ENCODE data around the gene EXTL2.

The EXTL2 gene

DNA sequence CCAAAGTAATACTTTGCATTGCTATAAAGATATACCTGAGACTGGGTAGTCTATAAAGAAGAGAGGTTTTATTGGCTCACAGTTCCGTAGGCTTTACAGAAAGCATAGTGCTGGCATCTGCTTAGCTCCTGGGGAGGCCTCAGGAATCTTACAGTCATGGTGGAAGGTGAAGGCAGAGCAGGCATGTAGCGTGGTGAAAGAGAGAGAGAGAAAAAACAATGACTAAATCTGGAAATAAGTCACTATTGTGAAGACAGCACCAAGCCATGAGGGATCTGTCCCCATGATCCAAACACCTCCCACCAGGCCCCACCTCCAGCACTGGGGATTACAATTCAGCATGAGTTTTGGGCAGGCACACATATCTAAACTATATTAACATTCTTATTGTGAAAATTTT lies 31.6 kb upstream of the EXTL2 start:
- no peaks in the 10 kb centered on the region for H3K36me3 ChIP-seq
- H3K4me3 ChIP-seq (ENCODE audit: low read depth, low read length), result no peak overlapping the region
- no peak for DNase-seq
- TF ChIP-seq, protein P1, sequence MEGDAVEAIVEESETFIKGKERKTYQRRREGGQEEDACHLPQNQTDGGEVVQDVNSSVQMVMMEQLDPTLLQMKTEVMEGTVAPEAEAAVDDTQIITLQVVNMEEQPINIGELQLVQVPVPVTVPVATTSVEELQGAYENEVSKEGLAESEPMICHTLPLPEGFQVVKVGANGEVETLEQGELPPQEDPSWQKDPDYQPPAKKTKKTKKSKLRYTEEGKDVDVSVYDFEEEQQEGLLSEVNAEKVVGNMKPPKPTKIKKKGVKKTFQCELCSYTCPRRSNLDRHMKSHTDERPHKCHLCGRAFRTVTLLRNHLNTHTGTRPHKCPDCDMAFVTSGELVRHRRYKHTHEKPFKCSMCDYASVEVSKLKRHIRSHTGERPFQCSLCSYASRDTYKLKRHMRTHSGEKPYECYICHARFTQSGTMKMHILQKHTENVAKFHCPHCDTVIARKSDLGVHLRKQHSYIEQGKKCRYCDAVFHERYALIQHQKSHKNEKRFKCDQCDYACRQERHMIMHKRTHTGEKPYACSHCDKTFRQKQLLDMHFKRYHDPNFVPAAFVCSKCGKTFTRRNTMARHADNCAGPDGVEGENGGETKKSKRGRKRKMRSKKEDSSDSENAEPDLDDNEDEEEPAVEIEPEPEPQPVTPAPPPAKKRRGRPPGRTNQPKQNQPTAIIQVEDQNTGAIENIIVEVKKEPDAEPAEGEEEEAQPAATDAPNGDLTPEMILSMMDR (IDR thresholded peaks at IDR 0.05; ENCODE audit: low read depth, low read length), result no peak
- no peak overlapping the region for H3K27ac ChIP-seq
- no peaks in the 10 kb centered on the region for H3K9me3 ChIP-seq (ENCODE audit: severe bottlenecking)
- H3K27me3 ChIP-seq (ENCODE audit: insufficient read depth, low read depth, severe bottlenecking), result no peaks in the 10 kb centered on the region

DNA sequence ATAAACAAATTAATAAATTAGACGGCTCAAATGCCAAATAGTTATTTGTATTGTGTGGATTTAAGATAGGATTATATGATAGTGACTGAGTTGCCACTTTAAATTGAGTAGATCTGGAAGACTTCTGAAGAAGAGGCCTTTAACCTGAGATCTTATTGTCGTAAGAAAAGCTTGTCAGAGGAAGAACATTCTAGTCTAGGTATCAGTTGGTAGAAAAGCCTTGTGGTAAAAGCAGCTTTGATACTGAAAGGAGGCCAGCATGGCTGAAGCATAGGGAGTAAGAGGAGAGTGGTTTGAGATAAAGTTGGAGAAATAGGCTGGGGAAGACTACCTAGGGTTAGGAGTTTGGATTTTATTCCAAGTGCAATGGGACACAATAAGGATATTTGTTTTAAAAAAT lies 30.3 kb upstream of the EXTL2 start:
- H3K27me3 ChIP-seq (ENCODE audit: insufficient read depth, low read depth, severe bottlenecking), result no peaks in the 10 kb centered on the region
- no peak for DNase-seq
- no peaks in the 10 kb centered on the region for H3K9me3 ChIP-seq (ENCODE audit: severe bottlenecking)
- no peak overlapping the region for H3K27ac ChIP-seq
- no peak overlapping the region for H3K4me3 ChIP-seq (ENCODE audit: low read depth, low read length)
- no peaks in the 10 kb centered on the region for H3K36me3 ChIP-seq
- TF ChIP-seq, protein P1 (IDR thresholded peaks at IDR 0.05; ENCODE audit: low read depth, low read length), result no peak

DNA sequence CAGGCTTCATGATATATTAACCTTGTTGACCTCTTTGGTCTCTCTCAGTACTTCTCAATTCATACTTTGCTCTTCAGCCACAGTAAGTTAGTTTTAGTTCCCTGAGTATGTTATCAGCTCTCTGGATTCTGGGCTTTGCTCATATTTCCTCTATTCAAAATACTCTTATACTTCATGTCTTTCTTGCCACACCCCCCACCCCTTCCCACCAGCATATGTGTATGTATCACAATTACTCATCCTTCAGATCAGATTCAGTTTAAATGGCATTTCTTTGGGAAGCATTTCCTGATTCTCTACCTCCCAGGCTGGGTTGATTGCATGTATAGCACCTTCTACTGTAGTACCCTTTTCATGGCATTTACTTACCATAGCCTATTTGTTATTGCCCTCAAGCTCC lies 29.6 kb upstream of the EXTL2 start:
- Histone ChIP-seq H3K9me3 (ENCODE audit: severe bottlenecking) (no peaks in the 10 kb centered on the region), H3K4me3 (ENCODE audit: low read depth, low read length) (no peak overlapping the region), H3K36me3 (no peaks in the 10 kb centered on the region), H3K27me3 (ENCODE audit: insufficient read depth, low read depth, severe bottlenecking) (no peaks in the 10 kb centered on the region), H3K27ac (no peak overlapping the region)
- TF ChIP-seq, protein P1 (IDR thresholded peaks at IDR 0.05; ENCODE audit: low read depth, low read length), result no peak
- no peak for DNase-seq

DNA sequence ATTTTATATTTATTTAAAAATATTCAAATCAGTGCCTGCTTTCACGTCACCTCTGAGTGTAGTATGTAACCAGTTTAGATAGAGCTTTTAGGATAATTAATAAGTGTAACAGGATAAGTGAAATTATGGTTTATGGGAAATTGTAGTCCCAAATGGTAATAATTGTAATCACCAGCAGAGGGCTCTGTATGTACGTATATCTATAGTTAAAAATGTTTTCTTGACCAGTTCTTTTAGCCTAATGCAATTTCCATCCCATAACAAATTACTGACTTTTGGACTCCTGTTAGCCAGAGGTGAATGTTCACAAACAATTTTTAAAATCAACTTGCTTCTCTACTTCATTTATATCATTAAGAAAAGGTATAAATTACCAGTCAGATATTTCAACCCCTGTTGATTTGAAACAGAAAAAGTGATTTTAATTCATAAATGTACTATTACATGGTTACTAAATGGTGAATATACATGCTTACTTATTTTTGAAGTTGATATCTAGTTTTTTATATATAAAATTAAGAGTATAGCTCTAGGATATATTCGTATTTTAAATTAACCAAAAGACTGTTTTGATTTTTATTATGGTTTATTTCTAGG lies 26.6 kb upstream of the EXTL2 start:
- Histone ChIP-seq H3K27me3 (ENCODE audit: insufficient read depth, low read depth, severe bottlenecking) (no peaks in the 10 kb centered on the region), H3K27ac (no peak overlapping the region), H3K4me3 (ENCODE audit: low read depth, low read length) (no peak overlapping the region), H3K9me3 (ENCODE audit: severe bottlenecking) (no peaks in the 10 kb centered on the region), H3K36me3 (no peaks in the 10 kb centered on the region; the same call in 1 of the 2 replicates)
- DNase-seq, result no peak
- TF ChIP-seq, protein P1 (IDR thresholded peaks at IDR 0.05; ENCODE audit: low read depth, low read length), result no peak

DNA sequence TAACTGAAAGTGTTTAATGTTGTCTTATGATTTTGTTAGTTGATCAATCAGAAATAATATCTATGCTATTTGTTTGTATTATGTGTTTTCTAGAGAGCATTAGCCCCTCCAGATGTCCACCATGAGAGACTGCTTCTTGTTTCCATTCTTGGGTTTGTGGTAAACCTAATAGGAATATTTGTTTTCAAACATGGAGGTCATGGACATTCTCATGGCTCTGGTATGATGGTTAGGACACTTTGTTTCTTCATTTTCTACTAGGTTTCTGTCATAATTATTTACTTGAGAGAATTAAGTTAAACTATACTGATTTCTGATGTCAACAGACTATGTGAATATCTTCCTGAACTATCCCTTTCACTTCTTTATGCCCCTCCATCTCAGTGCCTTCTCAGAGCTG lies 17.4 kb upstream of the EXTL2 start:
- DNase-seq, result no peak
- no peak overlapping the region for H3K27ac ChIP-seq
- no peaks in the 10 kb centered on the region for H3K27me3 ChIP-seq (ENCODE audit: insufficient read depth, low read depth, severe bottlenecking)
- H3K4me3 ChIP-seq (ENCODE audit: low read depth, low read length), result no peak overlapping the region
- TF ChIP-seq, protein P1 (IDR thresholded peaks at IDR 0.05; ENCODE audit: low read depth, low read length), result no peak
- H3K9me3 ChIP-seq (ENCODE audit: severe bottlenecking), result no peaks in the 10 kb centered on the region
- peaks cover 22% of the 10 kb centered on the region for H3K36me3 ChIP-seq

DNA sequence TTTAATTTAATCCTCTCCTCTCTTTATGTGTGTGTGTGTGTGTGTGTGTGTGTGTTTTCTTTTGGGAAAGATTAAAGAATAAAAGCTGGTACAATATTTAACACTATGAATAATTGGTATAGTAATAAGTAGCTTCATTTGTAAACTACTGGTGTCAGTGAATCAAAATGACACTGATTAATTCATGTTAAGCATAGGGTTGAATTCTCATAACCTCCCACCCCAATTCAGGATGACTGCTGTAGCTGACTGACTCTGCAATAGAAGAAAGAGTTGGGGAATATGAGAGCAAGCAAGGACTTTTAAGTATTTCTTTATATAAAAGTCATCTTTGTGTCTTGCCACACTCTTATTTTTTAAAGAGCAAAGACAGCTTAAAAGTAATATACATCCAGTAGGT lies 14.4 kb upstream of the EXTL2 start:
- DNase-seq, result no peak
- Histone ChIP-seq H3K27me3 (ENCODE audit: insufficient read depth, low read depth, severe bottlenecking) (no peaks in the 10 kb centered on the region), H3K36me3 (peaks cover 22% of the 10 kb centered on the region), H3K4me3 (ENCODE audit: low read depth, low read length) (no peak overlapping the region), H3K9me3 (ENCODE audit: severe bottlenecking) (no peaks in the 10 kb centered on the region), H3K27ac (no peak overlapping the region)
- TF ChIP-seq, protein P1 (IDR thresholded peaks at IDR 0.05; ENCODE audit: low read depth, low read length), result no peak

Data from WERI-Rb-1 (cell line).